HCT116 (cell line): Measurements from ENCODE around the gene TSC22D3. TPM values are rescaled to one million over a fixed set of nuclear protein-coding genes. Genes with fewer than 3 reads are reported as not detected.

Source experiments
- ATAC-seq: fragments of 200-7000 bp; cut with Tn5 transposase; 2 replicates; pipeline ENCODE4 v1.9.1; 2020; ENCODE audit warnings: mild to moderate bottlenecking, moderate library complexity
- BruUV-seq: library from RNA; stranded (reverse); fragments of 400-500 nt; replicated peaks from 2 replicates; lab custom pipeline; 2021; lab: Mats Ljungman, UMichigan
- CTCF ChIA-PET: fragments of 300-600 bp; sonication (Branson Sonifier 250); formaldehyde crosslinking; loops from one replicate; lab custom pipeline; 2021; ENCODE audit warnings: antibody characterized with exemption; lab: Charles Lee
- POLR2A ChIA-PET: fragments of 300-600, 350-600 bp; sonication (Branson Sonifier 250); formaldehyde crosslinking; loops from one replicate; lab custom pipeline; 2021; ENCODE audit warnings: antibody characterized with exemption; lab: Charles Lee
- RAD21 ChIA-PET, 2 experiments: fragments of 300-600 bp; sonication (Branson Sonifier 250); formaldehyde crosslinking; loops; one replicate each; lab custom pipeline; 2023; ENCODE audit warnings: low total read pairs in 2 of 2; ENCODE audit not compliant: uncharacterized antibody in 2 of 2, unreplicated experiment in 2 of 2, low non-redundant PET in 1 of 2; lab: Charles Lee
- DNase-seq: peaks from one replicate; pipeline ENCODE4 v3.0.0-alpha.2; 2010; ENCODE audit warnings: low read depth, low spot score
- H2AFZ ChIP-seq: fragments of 200-600 bp; shearing (Covaris generic), sonication (generic); 2 replicates; pipeline ENCODE4 v1.6.1; 2017; ENCODE audit warnings: low read depth, mixed run types, mixed read lengths, antibody characterized with exemption, low read length; ENCODE audit not compliant: poor library complexity, severe bottlenecking
- H3K27ac ChIP-seq: 2 replicates; pipeline ENCODE4 v1.5.1; 2012; ENCODE audit warnings: low read depth, low read length
- H3K27me3 ChIP-seq: fragments of 200-600 bp; sonication (generic); 2 replicates; pipeline ENCODE4 v1.6.1; 2016; ENCODE audit warnings: mixed run types, low read length, mixed read lengths; ENCODE audit not compliant: insufficient read depth
- H3K36me3 ChIP-seq, 2 experiments: fragments of 200-500 bp in 1 of 2; fragments of 200-600 bp in 1 of 2; sonication (Bioruptor generic) in 1 of 2; sonication (generic) in 1 of 2; 2 replicates each; pipeline versions ENCODE4 v1.5.1 to v1.6.1; 2014 to 2016; ENCODE audit warnings: low read length in 2 of 2, inconsistent platforms in 1 of 2, mixed read lengths in 1 of 2, mixed run types in 1 of 2; ENCODE audit not compliant: insufficient read depth in 2 of 2, control insufficient read depth in 1 of 2
- H3K4me1 ChIP-seq, 2 experiments: fragments of 200-600 bp in 1 of 2; sonication (generic) in 1 of 2; 2 replicates each; pipeline versions ENCODE4 v1.5.1 to v1.6.1; 2012 to 2017; ENCODE audit warnings: low read length in 2 of 2, inconsistent platforms in 1 of 2, mild to moderate bottlenecking in 1 of 2, mixed read lengths in 1 of 2, mixed run types in 1 of 2, moderate library complexity in 1 of 2; ENCODE audit not compliant: insufficient read depth in 2 of 2, control insufficient read depth in 1 of 2
- H3K4me2 ChIP-seq: fragments of 200-600 bp; sonication (generic); 2 replicates; pipeline ENCODE4 v1.6.1; 2017; ENCODE audit warnings: mixed run types, low read length, mixed read lengths
- H3K4me3 ChIP-seq, 2 experiments: fragments of 200-600 bp in 1 of 2; sonication (generic) in 1 of 2; replicated peaks in 1 of 2; 2 replicates each; pipeline ENCODE4 v1.5.1; 2011 to 2016; ENCODE audit warnings: low read length in 2 of 2, control low read depth in 1 of 2, low read depth in 1 of 2, mild to moderate bottlenecking in 1 of 2, mixed read lengths in 1 of 2, mixed run types in 1 of 2
- H3K79me2 ChIP-seq: fragments of 200-600 bp; sonication (generic); 2 replicates; pipeline ENCODE4 v1.6.1; 2017; ENCODE audit warnings: mild to moderate bottlenecking, mixed run types, low read length, moderate library complexity, mixed read lengths; ENCODE audit not compliant: insufficient read depth
- H3K9ac ChIP-seq: fragments of 200-600 bp; sonication (generic); 2 replicates; pipeline ENCODE4 v1.6.1; 2016; ENCODE audit warnings: low read length, mixed read lengths
- H3K9me2 ChIP-seq: fragments of 200-600 bp; sonication (generic), shearing (Covaris generic); 2 replicates; pipeline ENCODE4 v1.6.1; 2017; ENCODE audit warnings: mixed run types, mild to moderate bottlenecking, moderate library complexity; ENCODE audit not compliant: insufficient read depth
- H3K9me3 ChIP-seq, 2 experiments: fragments of 200-500 bp in 1 of 2; fragments of 200-600 bp in 1 of 2; sonication (Bioruptor generic) in 1 of 2; sonication (generic) in 1 of 2; 2 replicates each; pipeline ENCODE4 v1.6.1; 2014 to 2017; ENCODE audit warnings: low read length in 2 of 2, mixed read lengths in 2 of 2, inconsistent platforms in 1 of 2, low read depth in 1 of 2, mild to moderate bottlenecking in 1 of 2, mixed run types in 1 of 2, moderate library complexity in 1 of 2; ENCODE audit not compliant: control insufficient read depth in 1 of 2, insufficient read depth in 1 of 2
- H4K20me1 ChIP-seq: fragments of 200-600 bp; sonication (generic), shearing (Covaris generic); 2 replicates; pipeline ENCODE4 v1.6.1; 2017; ENCODE audit warnings: mixed run types, mild to moderate bottlenecking, moderate library complexity; ENCODE audit not compliant: insufficient read depth
- ELF1 ChIP-seq: IDR thresholded peaks from 2 replicates; pipeline ENCODE4 v1.6.1; 2012; ENCODE audit warnings: low read depth, borderline replicate concordance
- EZH2 ChIP-seq: fragments of 200-600 bp; sonication (generic); IDR thresholded peaks from 2 replicates; pipeline ENCODE4 v1.6.1; 2017; ENCODE audit warnings: antibody characterized with exemption, mixed run types
- FOSL1 ChIP-seq: IDR thresholded peaks from 2 replicates; pipeline ENCODE4 v1.6.1; 2012; ENCODE audit warnings: low read depth
- JUND ChIP-seq: IDR thresholded peaks from 2 replicates; pipeline ENCODE4 v1.6.1; 2012
- POLR2A ChIP-seq: IDR thresholded peaks from 2 replicates; pipeline ENCODE4 v1.7.0; 2011; ENCODE audit warnings: borderline replicate concordance; ENCODE audit not compliant: insufficient read depth, insufficient read length; ENCODE audit errors: extremely low read depth
- RAD21 ChIP-seq: IDR thresholded peaks from 2 replicates; pipeline ENCODE4 v1.6.1; 2012; ENCODE audit warnings: low read depth, mild to moderate bottlenecking
- SIN3A ChIP-seq: IDR thresholded peaks from 2 replicates; pipeline ENCODE4 v1.6.1; 2012; ENCODE audit warnings: low read depth
- SP1 ChIP-seq: IDR thresholded peaks from 2 replicates; pipeline ENCODE4 v1.6.1; 2012; ENCODE audit warnings: low read depth
- SRF ChIP-seq: IDR thresholded peaks from 2 replicates; pipeline ENCODE4 v1.6.1; 2012; ENCODE audit warnings: low read depth
- TCF7L2 ChIP-seq: IDR thresholded peaks from 2 replicates; pipeline ENCODE4 v1.7.0; 2011; ENCODE audit warnings: borderline replicate concordance, inconsistent platforms; ENCODE audit not compliant: insufficient read depth, insufficient read length; ENCODE audit errors: extremely low read depth
- ZFX ChIP-seq: fragments of 450-650 bp; IDR thresholded peaks from 2 replicates; pipeline ENCODE4 v1.6.1; 2017
- ZNF274 ChIP-seq: fragments of 200-500 bp; sonication (Bioruptor generic); IDR thresholded peaks from 2 replicates; pipeline ENCODE4 v1.6.1; 2014; ENCODE audit warnings: mild to moderate bottlenecking, low read depth, low read length, inconsistent platforms
- intact Hi-C: fragments of 100-400 bp; cut with micrococcal nuclease; formaldehyde crosslinking; loops from 2 replicates; pipeline ENCODE4 v1.10.0; 2022
- total RNA-seq: library from RNA; stranded (reverse); gene quantifications from one replicate; pipeline ENCODE4 v1.2.1, GENCODE V29; 2021; ENCODE audit not compliant: unreplicated experiment
- TF ChIP-seq, protein P1 (sequence below): IDR thresholded peaks from 2 replicates; pipeline ENCODE4 v1.6.1; 2012
- TF ChIP-seq, protein P2 (sequence below): IDR thresholded peaks from 2 replicates; pipeline ENCODE4 v1.6.1; 2012

The TSC22D3 gene
- total RNA-seq, 1 experiment from 2014 or later: 24.6 TPM

DNA sequence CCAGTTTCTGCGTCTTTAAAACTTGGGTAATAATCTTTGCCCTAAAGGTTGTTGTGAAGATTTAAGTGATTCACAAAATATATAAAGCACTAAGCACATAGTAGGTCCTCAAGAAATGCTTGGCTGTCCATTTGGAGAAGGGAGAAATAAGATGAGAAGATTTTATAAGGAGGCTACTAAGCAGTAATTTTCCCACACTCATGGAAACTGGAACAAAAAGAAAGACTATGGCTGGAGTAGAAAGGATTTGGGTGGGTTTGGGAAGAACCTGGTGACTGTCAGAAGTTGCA is 100.3 kb downstream of the TSC22D3 start:
- CTCF ChIA-PET: no interaction called here
- peak overlapping the region; percentile 87; the same call in 1 of the 2 replicates for H3K4me2 ChIP-seq
- no peaks in the 10 kb centered on the region for H3K9me3 ChIP-seq
- intact Hi-C loops: no loop called here
- no peaks in the 10 kb centered on the region for H3K9me2 ChIP-seq
- no peaks in the 10 kb centered on the region for H3K27me3 ChIP-seq
- no peak for DNase-seq
- no peak for ATAC-seq
- H3K36me3 ChIP-seq: no peaks in the 10 kb centered on the region
- no peak overlapping the region for H3K27ac ChIP-seq
- TF ChIP-seq FOSL1: no peak
- no peak for TF ChIP-seq SRF
- no peak for TF ChIP-seq ELF1
- no peak for TF ChIP-seq EZH2
- H3K4me1 ChIP-seq: peaks cover 33 to 55% of the 10 kb centered on the region in 2 experiments
- RAD21 ChIA-PET: interaction anchor here in 1 of 2 experiments (1.1 kb wide), 1 partner anchor 16 kb away, joined by 3 read pairs; no protein-coding TSS in a partner anchor
- BruUV-seq: no TSS peak
- H4K20me1 ChIP-seq: no peaks in the 10 kb centered on the region
- no peak overlapping the region; the same call in 1 of the 2 replicates for H3K9ac ChIP-seq
- POLR2A ChIA-PET: no interaction called here
- no peak overlapping the region for H2AFZ ChIP-seq
- H3K79me2 ChIP-seq: no peaks in the 10 kb centered on the region
- H3K4me3 ChIP-seq: no peak overlapping the region

DNA sequence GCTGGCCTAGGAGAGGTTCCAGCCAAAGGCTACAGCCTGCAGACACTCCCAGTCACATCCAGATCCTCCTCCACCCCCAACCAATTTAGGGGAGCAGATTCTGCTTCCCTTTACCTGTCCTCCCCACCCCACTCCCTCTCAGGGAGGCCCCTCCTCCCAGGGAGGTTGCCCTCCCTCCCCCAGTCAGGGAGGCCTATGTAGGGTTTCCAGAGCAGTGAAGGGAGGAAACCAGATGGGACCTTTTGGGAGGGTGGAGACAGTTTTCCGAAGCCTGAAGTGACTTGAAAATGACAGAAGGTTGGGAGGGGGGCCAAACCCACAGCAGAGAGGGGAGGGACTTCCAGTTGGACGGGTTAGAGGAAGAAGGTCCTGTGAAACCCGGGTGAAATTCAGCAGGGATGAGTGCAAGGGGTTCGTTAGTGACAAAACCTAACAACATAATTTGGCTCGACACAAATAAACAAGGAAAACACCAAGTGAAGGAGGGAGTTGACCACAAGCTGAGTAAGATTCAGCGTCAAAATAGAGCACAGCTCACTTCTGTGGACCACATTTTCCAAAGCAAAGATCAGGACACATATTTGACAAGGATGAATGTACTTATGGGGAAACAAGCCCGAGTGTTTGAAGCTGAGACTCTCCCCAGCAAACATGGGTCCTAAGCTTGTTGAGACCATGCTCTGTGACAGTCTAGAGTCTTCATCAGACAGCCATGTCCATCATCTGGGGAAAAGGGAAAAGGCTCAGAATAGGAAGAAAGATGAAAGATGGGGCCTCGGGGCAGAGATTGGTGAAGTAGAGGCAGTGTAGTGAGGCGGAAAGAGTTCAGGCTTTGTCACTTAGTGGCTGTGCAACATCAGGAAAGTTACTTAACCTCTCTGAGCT is 100.9 kb downstream of the TSC22D3 start:
- peaks cover 33 to 55% of the 10 kb centered on the region in 2 experiments for H3K4me1 ChIP-seq
- H3K36me3 ChIP-seq: no peaks in the 10 kb centered on the region
- H3K9ac ChIP-seq: no peak overlapping the region
- TF ChIP-seq RAD21 (no peak), SP1 (no peak), ELF1 (no peak), ZNF274 (no peak), TCF7L2 (no peak), POLR2A (no peak), SIN3A (no peak), ZFX (no peak), JUND (no peak)
- TF ChIP-seq, protein P1, sequence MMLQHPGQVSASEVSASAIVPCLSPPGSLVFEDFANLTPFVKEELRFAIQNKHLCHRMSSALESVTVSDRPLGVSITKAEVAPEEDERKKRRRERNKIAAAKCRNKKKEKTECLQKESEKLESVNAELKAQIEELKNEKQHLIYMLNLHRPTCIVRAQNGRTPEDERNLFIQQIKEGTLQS: no peak
- TF ChIP-seq, protein P2, sequence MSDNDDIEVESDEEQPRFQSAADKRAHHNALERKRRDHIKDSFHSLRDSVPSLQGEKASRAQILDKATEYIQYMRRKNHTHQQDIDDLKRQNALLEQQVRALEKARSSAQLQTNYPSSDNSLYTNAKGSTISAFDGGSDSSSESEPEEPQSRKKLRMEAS: no peak
- RAD21 ChIA-PET: interaction anchor here in 1 of 2 experiments (1.1 kb wide), 1 partner anchor 15 kb away, joined by 3 read pairs; no protein-coding TSS in a partner anchor
- CTCF ChIA-PET: interaction anchor here (2.0 kb wide), 1 partner anchor 45 kb away, joined by 7 read pairs; no protein-coding TSS in a partner anchor
- BruUV-seq: no TSS peak
- no peaks in the 10 kb centered on the region for H3K79me2 ChIP-seq
- DNase-seq: no peak
- intact Hi-C loops: no loop called here
- no peak overlapping the region for H3K4me3 ChIP-seq
- H3K9me2 ChIP-seq: no peaks in the 10 kb centered on the region
- peak overlapping the region; percentile 32; the same call in 1 of the 2 replicates for H3K4me2 ChIP-seq
- H2AFZ ChIP-seq: no peak overlapping the region
- H3K27me3 ChIP-seq: no peaks in the 10 kb centered on the region
- H4K20me1 ChIP-seq: no peaks in the 10 kb centered on the region
- ATAC-seq: no peak
- POLR2A ChIA-PET: no interaction called here
- H3K9me3 ChIP-seq: no peaks in the 10 kb centered on the region
- no peak overlapping the region for H3K27ac ChIP-seq
